NCI-H2196 (cell line): Measurements from ENCODE around the gene ITPR1.

Experiments used
- DNase-seq: peaks from one replicate; lab custom pipeline; 2025; ENCODE audit not compliant: unreplicated experiment; lab: John Stamatoyannopoulos, UW

ITPR1 gene

GRCh38 chr3:4678320-4678719 lies 185.2 kb downstream of the ITPR1 start:
- no peak for DNase-seq

- DNase-seq, result no peak
These were observed 187.1 kb downstream of the ITPR1 start for GRCh38 chr3:4680227-4680691.

GRCh38 chr3:4680871-4681300 lies 187.7 kb downstream of the ITPR1 start:
- no peak for DNase-seq

GRCh38 chr3:4681301-4681700 lies 188.2 kb downstream of the ITPR1 start:
- no peak for DNase-seq

- DNase-seq, result no peak
These were observed 191.0 kb downstream of the ITPR1 start for GRCh38 chr3:4684117-4684516.

GRCh38 chr3:4684976-4685375 lies 191.8 kb downstream of the ITPR1 start:
- DNase-seq, result no peak

- DNase-seq, result no peak
These were observed 192.7 kb downstream of the ITPR1 start for GRCh38 chr3:4685673-4686345.

GRCh38 chr3:4686619-4687018 lies 193.5 kb downstream of the ITPR1 start:
- no peak for DNase-seq

- DNase-seq, result no peak
These were observed 194.0 kb downstream of the ITPR1 start for GRCh38 chr3:4687167-4687566.

- DNase-seq, result no peak
These were observed 194.4 kb downstream of the ITPR1 start for GRCh38 chr3:4687596-4687995.

- DNase-seq, result no peak
These were observed 195.3 kb downstream of the ITPR1 start for GRCh38 chr3:4688411-4688810.

GRCh38 chr3:4689021-4689420 lies 195.9 kb downstream of the ITPR1 start:
- DNase-seq, result no peak

GRCh38 chr3:4690277-4690676 lies 197.1 kb downstream of the ITPR1 start:
- DNase-seq, result no peak

GRCh38 chr3:4693620-4694019 lies 200.5 kb downstream of the ITPR1 start:
- DNase-seq, result no peak

GRCh38 chr3:4695846-4696245 lies 202.7 kb downstream of the ITPR1 start:
- no peak for DNase-seq

GRCh38 chr3:4696266-4696665 lies 203.1 kb downstream of the ITPR1 start:
- no peak for DNase-seq

GRCh38 chr3:4698125-4698821 lies 205.1 kb downstream of the ITPR1 start:
- no peak for DNase-seq

- no peak for DNase-seq
These were observed 209.9 kb downstream of the ITPR1 start for GRCh38 chr3:4703054-4703480.

- no peak for DNase-seq
These were observed 211.4 kb downstream of the ITPR1 start for GRCh38 chr3:4704552-4704951.

- no peak for DNase-seq
These were observed 214.2 kb downstream of the ITPR1 start for GRCh38 chr3:4707324-4707723.

GRCh38 chr3:4708230-4708629 lies 215.1 kb downstream of the ITPR1 start:
- DNase-seq, result no peak

- DNase-seq, result no peak
These were observed 216.2 kb downstream of the ITPR1 start for GRCh38 chr3:4709341-4709740.

- no peak for DNase-seq
These were observed 217.0 kb downstream of the ITPR1 start for GRCh38 chr3:4710191-4710590.
